Stomach (tissue), 4 donors: Measurements from ENCODE around the gene GDPGP1.

ENCODE experiments used
- EP300 ChIP-seq: sonication (generic); formaldehyde crosslinking; IDR thresholded peaks from one replicate; pipeline ENCODE4 v1.6.1; 2017; ENCODE audit warnings: antibody characterized with exemption
- POLR2A ChIP-seq, 4 donors: fragments of 450-650 bp; IDR thresholded peaks; one replicate each; pipeline ENCODE4 v1.6.1; 2016; ENCODE audit warnings: antibody characterized with exemption in 4 of 4, control low read depth in 2 of 4, mild to moderate bottlenecking in 1 of 4, moderate library complexity in 1 of 4
- POLR2AphosphoS5 ChIP-seq, 3 donors: sonication (generic); formaldehyde crosslinking; IDR thresholded peaks; one replicate each; pipeline ENCODE4 v1.6.1; 2016; ENCODE audit warnings: antibody characterized with exemption in 3 of 3
- TF ChIP-seq, protein P1 (sequence below), 7 experiments: fragments of 450-650 bp in 4 of 7; fragments of 200-600 bp in 3 of 7; sonication (generic) in 3 of 7; IDR thresholded peaks; one replicate each; pipeline ENCODE4 v1.5.1; 2016 to 2019; ENCODE audit warnings: antibody characterized with exemption in 7 of 7, control low read depth in 2 of 7, mild to moderate bottlenecking in 1 of 7

DNA sequence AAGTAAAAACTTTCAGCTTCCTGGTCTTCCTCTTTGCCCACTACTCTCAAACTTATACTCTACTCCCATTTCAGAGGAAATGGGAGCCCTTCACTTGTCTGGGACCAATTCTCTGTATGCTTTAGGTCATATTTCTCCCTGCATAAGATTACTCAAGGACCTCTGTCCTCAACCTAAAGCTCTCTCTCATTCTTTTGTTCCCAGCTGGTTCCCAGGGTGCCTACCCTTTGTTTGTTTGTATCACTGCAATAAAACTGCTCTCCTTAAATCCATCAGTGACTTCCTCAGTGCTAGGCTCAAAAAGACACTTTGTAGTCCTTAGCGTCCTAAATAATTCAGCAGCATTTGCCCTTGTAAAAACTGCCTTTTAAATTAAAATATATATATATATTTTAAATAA lies 34.4 kb downstream of the GDPGP1 start:
- TF ChIP-seq, protein P1, sequence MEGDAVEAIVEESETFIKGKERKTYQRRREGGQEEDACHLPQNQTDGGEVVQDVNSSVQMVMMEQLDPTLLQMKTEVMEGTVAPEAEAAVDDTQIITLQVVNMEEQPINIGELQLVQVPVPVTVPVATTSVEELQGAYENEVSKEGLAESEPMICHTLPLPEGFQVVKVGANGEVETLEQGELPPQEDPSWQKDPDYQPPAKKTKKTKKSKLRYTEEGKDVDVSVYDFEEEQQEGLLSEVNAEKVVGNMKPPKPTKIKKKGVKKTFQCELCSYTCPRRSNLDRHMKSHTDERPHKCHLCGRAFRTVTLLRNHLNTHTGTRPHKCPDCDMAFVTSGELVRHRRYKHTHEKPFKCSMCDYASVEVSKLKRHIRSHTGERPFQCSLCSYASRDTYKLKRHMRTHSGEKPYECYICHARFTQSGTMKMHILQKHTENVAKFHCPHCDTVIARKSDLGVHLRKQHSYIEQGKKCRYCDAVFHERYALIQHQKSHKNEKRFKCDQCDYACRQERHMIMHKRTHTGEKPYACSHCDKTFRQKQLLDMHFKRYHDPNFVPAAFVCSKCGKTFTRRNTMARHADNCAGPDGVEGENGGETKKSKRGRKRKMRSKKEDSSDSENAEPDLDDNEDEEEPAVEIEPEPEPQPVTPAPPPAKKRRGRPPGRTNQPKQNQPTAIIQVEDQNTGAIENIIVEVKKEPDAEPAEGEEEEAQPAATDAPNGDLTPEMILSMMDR (IDR thresholded peaks at IDR 0.05), result no peak
- TF ChIP-seq POLR2A (IDR thresholded peaks at IDR 0.05), result no peak
- TF ChIP-seq EP300, result no peak
- TF ChIP-seq POLR2AphosphoS5 (IDR thresholded peaks at IDR 0.05), result no peak
